ENCODE data around the gene C5.
"Not testable (repeated sequence)": the region's sequence is repeated elsewhere in the genome, so short reads cannot be mapped to it uniquely, and the experiment has no call there.

The C5 gene

DNA sequence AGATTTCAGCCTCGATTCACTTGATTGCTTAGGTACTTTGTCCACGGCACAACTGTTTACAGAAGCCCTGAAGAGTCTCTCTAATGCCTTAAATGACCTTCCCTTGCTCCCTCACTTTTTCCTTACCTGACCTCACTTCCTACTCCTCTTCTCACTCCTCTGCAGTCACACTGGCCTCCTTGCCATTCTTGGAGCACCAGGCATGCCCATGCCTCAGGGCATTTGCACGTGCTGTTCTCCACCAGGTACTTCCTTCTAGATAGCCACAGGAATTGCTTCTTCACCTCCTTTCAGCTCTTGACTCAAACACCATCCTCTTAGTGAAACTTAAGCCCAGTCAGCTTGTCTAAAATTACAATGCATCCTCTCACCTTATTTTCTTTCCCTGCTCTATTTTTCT is 71.1 kb downstream of the C5 start:
- DNase-seq (ENCODE audit: low read depth) = no peak

DNA sequence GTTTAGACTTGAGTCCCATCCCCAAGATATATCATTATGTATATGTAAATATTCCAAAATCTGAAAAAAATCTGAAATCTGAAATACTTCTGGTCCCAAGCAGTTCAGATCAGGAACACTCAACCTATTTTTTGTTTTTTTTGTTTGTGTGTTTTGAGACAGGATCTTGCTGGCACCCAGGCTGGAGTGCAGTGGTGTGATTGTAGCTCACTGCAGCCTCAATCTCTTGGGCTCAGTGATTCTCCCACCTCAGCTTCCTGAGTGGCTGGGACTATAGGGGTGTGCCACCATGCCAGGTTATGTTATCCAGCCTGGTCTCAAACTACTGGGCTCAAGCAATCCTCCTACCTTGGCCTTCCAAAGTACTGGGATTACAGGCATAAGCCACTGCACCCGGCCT is 72.8 kb downstream of the C5 start:
- no peak for DNase-seq (ENCODE audit: low read depth)

DNA sequence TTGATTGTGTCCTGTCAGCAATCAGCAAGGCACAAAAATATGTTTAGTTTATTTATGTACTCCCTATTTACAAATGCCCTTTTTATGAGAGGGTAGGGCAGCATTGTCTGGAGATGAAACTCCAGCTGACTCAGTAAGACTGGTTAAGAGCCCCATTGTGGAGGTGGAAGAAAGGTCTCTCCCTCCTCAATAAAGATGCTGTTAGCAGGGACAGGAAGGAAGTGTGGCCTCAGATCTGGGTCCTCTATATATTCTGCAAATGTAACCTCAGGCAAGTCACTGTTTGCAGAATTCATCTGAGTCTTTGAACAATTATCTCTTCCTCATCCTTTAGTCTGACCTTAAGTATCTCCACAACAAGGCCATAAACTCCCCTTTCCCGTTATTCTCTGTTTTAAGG is 75.2 kb downstream of the C5 start:
- no peak for DNase-seq (ENCODE audit: low read depth)

DNA sequence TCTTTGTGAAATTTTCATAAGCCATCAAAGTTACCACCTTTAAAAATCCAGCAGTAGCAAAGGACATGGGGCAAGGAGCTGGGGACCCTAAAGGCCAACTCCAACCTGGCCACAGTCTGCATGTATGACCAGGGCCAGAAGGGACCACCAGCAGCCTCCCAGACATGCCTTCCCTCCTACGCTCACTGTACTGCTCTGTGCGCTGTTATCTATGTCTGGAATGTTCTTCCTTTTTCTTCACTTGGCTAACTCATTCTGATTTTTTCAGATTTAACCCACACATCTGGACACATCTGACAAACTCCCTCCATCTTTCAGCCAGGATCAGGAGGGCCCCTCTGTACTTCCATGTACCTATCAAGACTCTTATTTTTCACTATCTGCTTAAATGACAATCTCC is 75.9 kb downstream of the C5 start:
- peak; percentile 24 for DNase-seq (ENCODE audit: low read depth)

DNA sequence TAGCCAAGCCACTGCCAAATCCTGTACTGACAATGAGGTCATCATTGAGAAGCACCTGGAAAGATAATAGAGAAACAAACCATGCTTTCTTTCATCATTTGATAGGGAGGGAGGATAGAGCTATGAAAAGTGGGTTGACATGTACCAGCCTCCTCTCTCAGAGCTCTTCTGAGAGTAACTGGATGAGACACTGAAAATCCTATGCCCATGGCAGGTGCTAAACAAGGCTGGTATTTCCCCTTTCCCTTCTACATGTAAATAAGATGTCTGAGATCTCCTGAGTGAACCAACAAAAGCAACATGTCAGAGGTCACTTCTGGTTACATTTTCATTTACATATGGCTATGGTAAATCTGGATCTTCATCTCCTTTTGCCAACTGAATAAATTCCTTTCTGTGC is 78.1 kb downstream of the C5 start:
- no peak for DNase-seq (ENCODE audit: low read depth)

DNA sequence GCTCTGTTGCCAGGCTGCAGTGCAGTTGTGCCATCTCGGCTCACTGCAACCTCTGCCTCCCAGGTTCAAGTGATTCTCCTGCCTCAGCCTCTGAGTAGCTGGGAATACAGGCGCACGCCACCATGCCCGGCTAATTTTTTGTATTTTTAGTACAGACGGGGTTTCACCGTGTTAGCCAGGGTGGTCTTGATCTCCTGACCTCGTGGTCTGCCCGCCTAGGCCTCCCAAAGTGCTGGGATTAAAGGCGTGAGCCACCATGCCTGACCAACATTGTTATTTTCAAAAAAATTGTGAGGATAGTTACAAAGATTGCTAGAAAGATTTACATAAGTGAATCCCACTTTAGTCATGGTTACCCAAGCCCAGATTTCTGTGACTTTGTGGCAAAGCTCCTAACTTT is 78.6 kb downstream of the C5 start:
- not testable (repeated sequence) for DNase-seq (ENCODE audit: low read depth)

DNA sequence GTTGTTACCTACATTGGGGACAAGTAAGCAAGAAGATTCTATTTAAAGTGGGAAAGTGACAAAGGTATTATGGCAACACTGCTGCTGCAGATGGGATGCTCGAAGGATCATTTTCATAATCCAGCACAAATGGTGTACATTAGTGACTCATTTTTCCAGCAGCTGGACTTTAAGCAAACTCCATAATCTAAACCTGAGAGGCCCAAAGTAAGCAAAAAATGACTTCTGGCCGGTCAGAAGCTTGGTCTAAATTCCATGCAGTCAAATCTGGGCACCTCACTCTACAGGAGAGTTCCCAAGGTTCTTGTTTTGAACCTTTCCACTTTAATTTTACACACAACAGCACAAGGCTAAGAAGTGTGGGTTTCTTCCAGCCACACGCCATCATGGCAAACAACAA is 79.8 kb downstream of the C5 start:
- DNase-seq (ENCODE audit: low read depth) = peak; percentile 35

DNA sequence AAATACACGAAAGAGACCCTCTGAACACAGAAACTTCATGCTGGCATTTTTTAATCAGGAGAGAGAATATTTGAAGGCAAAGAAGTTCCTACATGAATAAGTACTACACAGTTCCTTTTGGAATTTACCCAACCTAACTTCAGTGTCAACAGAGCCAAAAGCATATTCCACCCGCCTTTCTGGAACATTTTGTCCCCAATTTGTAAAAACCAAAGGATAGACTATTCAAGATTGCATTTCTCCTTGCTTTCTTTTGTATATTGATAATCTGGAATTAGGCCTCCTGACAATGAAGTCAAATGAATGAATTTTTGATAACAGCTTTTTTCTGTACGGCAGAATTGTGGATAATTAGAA is 84.1 kb downstream of the C5 start:
- no peak for DNase-seq (ENCODE audit: low read depth)

DNA sequence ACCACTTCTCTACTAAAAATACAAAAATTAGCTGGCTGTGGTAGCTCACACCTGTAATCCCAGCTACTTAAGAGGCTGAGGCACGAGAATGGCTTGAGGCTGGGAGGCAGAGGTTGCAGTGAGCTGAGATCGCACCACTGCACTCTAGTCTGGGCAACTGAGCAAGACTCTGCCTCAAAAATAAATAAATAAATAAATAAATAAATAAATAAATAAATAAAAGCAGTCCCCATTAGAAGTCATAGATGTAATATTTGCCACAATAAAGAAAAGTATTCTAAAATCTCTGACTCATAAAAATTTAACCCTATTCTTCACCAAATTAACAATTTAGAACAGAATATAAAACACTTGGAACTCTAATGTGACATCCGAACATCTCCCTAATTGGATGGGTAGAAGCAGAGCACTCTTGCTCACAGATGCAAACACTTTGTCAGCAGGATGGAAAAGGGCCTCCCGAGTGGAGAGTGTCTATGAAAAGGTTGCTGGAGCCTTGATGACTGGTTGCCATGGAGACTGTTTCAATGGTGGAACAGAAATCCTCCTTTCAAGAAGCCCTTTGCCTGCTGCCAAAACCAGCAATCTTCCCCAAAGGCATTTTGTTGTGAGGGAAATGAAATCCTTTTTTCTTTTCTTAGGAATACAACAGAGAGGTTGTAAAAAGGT is 84.6 kb downstream of the C5 start:
- no peak for DNase-seq (ENCODE audit: low read depth)

DNA sequence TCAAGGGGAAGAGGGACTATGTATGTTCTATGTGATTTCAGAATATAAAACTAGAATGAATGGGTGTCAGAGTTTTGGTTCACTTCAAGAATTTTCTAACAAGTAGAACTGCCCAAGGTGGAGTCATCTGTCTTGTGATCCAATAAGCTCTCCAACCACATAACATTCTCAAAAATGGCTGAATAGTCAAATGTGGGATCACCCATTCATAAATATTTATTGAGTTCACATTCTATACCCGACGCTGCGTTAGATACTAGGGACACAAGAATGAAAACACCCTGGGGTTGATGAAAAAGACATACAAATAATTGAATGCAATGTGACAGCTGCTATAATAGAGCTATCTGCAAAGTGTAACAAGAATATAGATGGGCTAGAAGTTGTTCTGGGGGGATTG is 88.1 kb downstream of the C5 start:
- DNase-seq (ENCODE audit: low read depth) = no peak

DNA sequence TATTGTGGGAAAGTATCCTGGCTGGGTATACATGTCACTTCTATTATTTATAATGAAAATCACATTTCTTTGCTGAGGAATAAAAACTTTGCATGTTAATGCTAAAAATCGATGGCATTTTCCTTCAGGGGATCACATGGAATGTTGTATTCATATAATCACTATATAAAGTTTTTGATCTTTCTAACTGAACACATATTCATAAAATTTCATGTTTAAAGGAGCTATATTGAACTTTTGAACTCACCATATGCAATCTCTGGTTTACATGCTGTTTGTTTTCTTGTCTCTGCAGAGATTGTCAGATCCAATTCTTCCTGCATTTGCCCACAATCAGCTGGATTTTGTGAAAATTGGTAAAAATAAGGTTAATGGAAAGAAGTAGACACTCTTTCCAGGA is 90.1 kb downstream of the C5 start:
- no peak for DNase-seq (ENCODE audit: low read depth)

DNA sequence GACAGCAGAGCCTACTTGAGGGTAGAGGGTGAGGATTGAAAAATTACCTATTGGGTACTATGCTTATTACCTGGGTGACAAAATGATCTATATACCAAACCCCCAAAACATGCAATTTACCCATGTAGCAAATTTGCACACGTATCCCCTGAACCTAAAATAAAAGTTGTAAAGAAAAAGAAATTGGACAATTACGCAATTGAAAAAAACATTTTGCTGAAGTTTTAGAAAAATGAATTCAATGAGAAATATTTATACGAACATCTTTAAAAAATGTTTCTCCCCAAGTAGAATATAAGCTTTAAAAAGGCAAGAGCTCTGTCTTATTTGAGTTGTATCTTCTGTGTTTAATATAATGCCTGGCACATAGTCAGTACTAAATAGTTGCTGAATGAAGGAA is 93.2 kb downstream of the C5 start:
- DNase-seq (ENCODE audit: low read depth) = no peak

DNA sequence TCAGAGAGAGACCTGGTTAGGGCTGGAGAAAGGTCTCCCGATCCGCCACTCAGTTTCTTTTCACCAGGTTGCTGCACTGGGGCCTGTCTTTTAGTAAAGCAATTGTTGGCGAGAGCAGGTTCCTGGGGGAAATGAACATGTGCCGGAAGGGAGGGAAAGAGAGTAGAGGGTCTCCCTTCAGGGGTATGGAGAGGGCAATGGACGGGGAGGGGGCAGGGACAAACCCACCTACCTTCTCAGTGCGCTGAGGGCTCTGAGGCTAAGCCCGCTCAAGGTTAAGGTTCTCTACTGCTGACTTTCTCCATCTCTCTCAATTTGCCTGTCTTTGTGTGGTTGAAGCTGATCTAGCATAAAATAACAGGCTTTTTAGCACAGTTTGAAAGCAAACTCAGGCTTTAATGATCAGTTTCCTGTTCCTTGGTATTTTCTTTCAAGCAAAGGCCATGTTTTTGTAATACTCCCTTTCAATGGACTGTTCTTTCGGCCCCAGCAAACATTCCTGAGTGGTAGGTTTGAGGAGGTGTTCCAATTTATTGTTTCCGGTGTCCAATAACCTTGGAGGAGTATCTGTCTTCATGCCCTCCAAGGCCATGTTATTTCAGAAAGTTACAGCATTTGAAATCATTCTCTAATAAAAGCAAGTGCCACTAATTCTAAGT is 98.0 kb downstream of the C5 start:
- no peak for DNase-seq (ENCODE audit: low read depth)

DNA sequence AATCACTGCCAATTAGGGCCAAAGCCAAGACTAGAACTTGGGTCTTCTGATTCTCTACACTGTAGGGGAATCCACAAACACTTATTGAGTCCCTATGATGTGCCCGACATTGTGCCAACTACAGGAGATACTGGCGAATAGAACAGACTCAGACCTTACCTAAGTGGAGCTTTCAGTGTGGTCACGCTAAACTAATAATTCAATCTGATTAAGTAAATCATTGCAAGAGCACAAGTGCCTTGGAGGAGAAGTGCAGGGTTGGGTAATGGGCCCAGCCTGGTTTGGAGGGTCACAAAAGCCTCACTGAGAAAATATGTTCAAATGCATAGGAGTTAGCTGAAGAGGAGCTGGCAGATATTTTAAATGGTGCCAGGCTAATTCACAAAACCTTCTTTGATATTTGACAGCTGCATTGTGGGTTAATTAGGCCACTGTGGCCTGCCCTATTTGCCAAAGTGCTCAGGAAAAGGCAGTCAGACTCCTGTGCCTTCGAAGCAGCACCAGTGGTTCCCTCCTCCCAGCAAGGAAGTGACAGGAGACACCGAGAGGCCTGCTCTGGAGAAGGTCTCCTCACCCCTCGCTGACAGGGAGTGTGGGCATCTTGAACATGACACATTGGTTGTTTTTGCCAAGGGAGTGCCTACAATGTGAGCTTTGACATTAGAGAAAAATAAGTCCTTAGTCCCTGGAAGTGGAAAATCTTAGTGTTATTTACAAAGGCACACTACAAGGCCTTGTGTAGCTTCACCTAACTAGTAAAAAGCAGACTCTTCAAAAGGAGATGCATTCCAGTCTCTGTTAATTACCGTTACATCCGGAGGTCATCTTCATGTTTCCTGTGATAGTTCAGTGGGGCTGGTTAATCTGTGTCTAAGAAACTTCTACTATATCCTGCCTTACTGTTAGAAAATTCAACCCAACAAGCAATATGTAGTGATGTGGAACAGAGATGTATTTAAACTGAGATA is 99.4 kb downstream of the C5 start:
- DNase-seq (ENCODE audit: low read depth) = no peak

DNA sequence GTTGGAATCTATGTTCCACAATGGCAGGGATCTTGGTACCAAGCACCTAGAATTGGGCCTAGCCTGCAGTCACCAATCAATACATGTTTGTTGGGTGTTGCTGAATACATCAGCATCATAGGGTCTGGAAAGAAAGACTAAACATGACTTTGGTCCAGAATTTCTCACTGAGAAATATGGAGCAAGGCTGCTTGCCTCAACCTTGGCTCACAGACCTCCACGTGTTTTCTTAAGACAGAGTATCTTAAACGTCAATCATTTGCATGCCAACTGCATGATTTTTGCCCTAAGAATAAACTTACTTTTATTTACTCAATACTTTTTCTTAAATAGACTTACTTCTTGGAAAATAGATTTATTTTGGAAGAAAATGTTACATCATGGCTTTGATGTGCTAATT is 100.8 kb downstream of the C5 start:
- no peak for DNase-seq (ENCODE audit: low read depth)

DNA sequence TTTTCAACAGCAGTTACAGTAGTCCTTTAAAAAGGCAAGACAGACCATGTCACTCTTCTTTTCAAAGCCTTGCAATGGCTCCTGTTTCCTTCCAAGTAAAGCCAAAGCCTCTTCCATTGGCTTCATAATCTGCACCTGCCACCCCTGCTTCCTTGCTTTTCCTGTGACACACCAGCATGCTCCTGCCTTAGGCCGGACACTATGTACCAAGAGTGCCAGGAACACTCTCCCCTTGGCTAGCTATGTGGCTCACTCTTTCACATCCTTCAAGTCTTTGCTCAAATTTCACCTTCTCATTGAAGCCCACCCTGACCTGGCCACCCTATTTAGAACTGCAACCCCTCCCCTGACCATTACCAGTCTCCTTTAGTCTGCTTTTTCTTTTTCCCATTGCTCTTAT is 101.3 kb downstream of the C5 start:
- DNase-seq (ENCODE audit: low read depth) = no peak

DNA sequence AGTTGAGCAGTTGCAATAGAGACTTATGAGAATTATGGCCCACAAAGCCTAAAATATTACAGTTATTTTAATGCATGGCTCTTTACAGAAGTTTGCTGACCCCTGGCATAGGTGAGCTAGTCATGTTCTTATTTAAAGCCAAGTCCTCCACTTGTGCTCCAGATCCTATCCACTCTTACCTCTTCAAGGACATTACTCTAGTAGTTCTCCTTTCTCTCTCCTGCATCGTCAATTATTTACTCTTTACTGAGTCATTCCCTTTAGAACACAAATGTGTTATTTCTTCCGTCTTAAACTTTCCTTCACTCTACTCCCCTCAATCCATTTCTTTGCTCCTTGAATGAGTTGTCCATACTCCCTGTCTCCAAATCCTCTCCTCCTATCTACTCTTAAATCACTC is 102.9 kb downstream of the C5 start:
- no peak for DNase-seq (ENCODE audit: low read depth)

DNA sequence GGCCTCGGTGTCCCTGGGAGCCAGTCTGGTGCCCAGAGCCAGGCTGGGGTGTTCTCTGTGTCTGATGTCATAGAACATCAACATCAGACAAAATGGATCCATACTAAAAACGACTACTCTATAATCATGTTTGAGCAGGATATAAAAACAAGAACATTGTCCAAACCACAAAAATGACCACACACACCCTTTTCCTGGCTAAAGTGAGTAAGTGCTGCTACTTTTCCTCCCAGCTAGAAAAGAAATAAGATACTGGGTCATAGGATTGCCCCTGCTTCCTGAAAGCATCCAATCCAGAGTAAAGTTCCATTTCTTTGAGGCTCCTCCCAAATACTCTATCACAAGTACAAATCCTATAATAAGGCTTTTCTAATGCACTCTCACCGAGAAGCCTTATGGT is 103.8 kb downstream of the C5 start:
- peak; percentile 78 for DNase-seq (ENCODE audit: low read depth)

DNA sequence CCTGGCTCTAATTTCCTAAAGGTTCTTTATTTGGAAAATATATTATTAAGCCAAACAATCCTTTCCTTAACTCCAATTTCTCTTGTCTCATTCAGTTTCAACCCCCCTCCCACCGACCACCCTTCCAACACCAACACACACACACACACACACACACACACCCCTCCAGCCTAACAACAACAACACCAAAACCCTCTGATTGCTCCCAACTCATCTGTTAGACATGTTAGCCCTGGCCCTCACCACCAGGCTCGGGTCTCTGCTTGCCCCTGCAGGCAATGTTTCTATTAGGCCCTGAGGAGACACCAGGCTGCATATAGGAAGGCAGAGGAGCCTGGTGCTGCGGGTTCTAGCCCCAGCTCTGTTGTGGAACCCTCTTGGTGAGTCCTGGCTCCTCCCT is 105.1 kb downstream of the C5 start:
- no peak for DNase-seq (ENCODE audit: low read depth)

DNA sequence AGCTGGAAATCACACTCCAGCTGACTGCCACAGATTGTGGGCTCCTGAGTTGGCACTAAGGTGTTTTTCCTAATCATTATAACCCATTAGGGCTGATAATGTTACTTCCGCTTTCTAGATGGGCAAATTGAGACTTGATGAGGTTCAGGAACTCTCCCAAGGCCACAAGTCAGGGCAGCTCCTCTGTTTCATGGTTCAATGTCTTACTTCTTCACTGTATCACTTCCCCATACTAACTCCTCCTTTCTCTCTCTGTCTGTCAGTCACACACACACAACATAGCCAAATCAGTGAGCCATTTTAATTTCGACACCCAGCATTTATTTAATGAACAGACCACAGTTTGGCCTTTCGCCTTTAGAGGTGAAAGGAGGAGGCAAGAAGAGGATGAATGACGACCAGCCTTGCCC is 105.6 kb downstream of the C5 start:
- DNase-seq (ENCODE audit: low read depth) = no peak

DNA sequence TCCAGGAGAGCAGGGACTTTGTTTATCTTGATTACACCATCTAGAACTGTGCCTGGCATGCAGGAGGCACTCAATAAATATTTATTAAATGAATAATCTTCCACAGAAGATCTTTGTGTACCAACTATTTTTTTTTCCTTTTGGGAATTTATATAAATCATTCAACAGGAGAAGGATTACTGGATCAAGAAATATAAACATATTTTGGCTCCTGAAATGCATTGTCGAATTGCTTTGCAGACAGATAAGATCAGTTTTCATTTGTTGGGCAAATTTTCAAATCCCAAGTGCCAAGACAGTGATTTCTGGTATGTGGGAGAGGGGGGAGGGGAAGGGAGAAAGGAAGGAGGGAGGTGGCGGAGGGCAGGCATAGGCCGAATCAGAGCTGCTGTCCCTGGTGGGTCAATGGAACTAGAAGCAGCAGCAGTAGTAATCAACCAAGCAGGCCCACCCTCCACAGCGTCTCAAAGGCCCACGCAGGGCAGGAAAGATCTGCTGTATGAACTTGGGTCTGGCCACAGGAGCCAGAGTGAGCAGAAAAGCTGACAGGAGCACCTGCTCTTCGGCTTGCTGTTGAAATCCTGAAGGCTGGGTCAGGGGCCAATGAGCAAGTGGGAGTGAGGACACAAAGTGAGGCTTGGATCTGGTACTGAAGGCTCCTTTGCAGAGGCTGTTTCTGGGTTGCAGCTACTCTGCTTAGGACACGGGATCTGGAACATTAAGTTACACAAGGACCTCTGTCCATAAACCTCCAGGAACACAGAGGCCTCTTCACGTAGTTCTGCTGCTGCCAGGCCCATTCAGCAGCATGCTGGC is 107.7 kb downstream of the C5 start:
- no peak for DNase-seq (ENCODE audit: low read depth)

DNA sequence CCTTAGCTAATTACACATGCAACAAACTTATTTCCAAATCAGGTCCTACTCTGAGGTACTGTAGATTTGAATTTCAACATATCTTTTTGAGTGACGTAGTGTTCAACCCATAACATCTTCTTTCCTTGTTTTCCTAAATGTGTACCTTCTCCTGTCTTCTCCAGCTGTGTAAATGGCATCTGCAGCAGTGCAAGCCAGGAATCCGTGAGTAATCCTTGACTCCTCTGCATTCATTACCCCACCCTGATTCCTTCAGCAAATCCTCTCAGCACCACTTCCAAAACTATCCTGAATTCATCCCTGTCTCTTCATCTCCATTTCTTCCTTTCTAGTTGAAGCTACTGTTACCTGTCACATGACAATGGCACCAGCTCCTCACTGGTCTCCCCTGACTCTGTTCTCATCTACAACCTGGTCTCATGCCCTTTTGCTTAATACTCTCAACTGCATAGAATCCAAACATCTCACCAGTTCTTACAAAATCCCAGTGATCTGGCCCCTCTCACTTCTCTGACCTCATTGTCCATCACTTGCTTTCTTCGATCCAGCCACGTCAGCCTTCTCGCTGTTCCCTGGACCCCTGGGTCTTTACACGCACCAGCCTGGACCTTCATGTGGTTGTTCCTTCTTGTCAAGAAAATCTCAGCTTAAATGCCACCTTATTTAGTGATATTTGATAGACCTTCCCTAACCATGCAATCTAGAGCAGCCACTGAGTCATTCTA is 108.9 kb downstream of the C5 start:
- DNase-seq (ENCODE audit: low read depth) = no peak
